Upper lobe of right lung (tissue), 1 donor: ENCODE data around the gene ZNF521. TPM values are rescaled to one million over a fixed set of nuclear protein-coding genes. Genes with fewer than 3 reads are reported as not detected.

Source experiments
- ATAC-seq: fragments of 200-7000 bp; cut with Tn5 transposase; one replicate; pipeline ENCODE4 v1.9.1; 2020; ENCODE audit warnings: mild to moderate bottlenecking, moderate library complexity
- DNase-seq: peaks from one replicate; pipeline ENCODE4 v3.0.0-alpha.2; 2020
- H3K27ac ChIP-seq: fragments of 200-600 bp; one replicate; pipeline ENCODE4 v1.8.0; 2022
- H3K27me3 ChIP-seq: fragments of 200-600 bp; one replicate; pipeline ENCODE4 v1.8.0; 2022; ENCODE audit warnings: mild to moderate bottlenecking
- H3K36me3 ChIP-seq: fragments of 200-600 bp; one replicate; pipeline ENCODE4 v1.8.0; 2022
- H3K4me1 ChIP-seq: fragments of 200-600 bp; one replicate; pipeline ENCODE4 v1.8.0; 2022
- H3K4me3 ChIP-seq: fragments of 200-600 bp; one replicate; pipeline ENCODE4 v1.8.0; 2022; ENCODE audit warnings: mild to moderate bottlenecking
- H3K9me3 ChIP-seq: fragments of 200-600 bp; one replicate; pipeline ENCODE4 v1.8.0; 2022
- intact Hi-C: fragments of 100-400 bp; cut with DNase I; formaldehyde crosslinking; loops from one replicate; pipeline ENCODE4 v1.11.0; 2022
- total RNA-seq: library from RNA; stranded (reverse); fragmentation: NEBNext Ultra II Directional; extraction: Animal tissue kit (Norgen Biotek cat#: 25700); gene quantifications from one replicate; pipeline ENCODE4 v1.2.1, GENCODE V29; 2021
- TF ChIP-seq, protein P1 (sequence below): fragments of 200-600 bp; IDR thresholded peaks from one replicate; pipeline ENCODE4 v1.8.0; 2022; ENCODE audit warnings: antibody characterized with exemption
- donor health status: DM: no; HTN: yes; CAD: no; lungs with severe emphysema.

Gene ZNF521
- total RNA-seq, 1 donor from 2014 or later: 25.0 TPM

DNA sequence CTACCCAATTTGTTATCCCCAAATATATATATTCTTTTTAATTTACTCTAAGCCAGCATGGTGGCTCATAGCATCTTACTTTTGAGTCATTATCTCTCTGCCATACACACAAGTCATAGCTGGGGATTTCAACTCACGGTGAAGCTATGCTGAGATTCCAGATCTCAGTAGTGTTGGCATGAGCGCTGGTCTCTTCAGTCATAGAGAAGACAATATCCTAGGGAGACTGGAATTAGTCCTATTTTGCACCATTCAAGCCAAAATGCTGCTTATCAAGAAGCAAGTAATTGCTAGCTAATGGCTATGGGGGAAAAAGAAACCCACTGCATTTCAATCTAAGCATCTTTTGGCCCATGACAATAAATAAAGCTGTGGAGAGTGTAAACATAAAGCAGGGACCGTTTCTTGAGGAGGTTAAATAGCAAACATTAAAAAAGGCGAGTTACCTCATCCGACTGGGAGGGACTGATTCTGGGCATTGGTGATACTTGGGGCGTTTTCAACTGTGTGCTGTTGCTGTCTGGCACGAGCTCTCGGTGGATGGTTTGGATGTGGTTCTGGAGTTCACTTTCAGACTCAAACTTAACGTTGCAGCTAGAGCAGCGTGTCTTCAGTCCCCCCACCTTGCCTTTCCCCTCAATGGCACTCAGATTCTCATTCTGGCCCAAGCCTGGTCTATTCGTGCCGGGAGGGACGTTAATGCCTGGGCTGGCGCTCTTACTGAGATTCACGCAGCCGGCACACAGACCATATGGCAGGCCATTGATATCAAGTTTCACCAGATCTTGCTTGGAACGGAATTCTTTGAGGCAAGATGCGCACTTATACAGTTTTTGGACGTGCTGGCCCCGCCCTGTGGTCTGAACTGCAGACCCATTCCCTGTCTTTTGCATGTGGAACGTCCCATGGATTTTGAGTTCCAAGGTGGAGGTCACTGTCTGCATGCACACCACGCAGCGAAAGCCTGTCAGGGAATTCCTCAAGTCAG, 127.8 kb downstream of the ZNF521 start:
- no peaks in the 10 kb centered on the region for H3K27me3 ChIP-seq
- no peak overlapping the region for H3K27ac ChIP-seq
- DNase-seq (no peak), ATAC-seq (no peak)
- no peaks in the 10 kb centered on the region for H3K9me3 ChIP-seq
- intact Hi-C loops: no loop called here
- TF ChIP-seq, protein P1, sequence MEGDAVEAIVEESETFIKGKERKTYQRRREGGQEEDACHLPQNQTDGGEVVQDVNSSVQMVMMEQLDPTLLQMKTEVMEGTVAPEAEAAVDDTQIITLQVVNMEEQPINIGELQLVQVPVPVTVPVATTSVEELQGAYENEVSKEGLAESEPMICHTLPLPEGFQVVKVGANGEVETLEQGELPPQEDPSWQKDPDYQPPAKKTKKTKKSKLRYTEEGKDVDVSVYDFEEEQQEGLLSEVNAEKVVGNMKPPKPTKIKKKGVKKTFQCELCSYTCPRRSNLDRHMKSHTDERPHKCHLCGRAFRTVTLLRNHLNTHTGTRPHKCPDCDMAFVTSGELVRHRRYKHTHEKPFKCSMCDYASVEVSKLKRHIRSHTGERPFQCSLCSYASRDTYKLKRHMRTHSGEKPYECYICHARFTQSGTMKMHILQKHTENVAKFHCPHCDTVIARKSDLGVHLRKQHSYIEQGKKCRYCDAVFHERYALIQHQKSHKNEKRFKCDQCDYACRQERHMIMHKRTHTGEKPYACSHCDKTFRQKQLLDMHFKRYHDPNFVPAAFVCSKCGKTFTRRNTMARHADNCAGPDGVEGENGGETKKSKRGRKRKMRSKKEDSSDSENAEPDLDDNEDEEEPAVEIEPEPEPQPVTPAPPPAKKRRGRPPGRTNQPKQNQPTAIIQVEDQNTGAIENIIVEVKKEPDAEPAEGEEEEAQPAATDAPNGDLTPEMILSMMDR: no peak
- H3K4me1 ChIP-seq: peaks cover 7% of the 10 kb centered on the region
- H3K36me3 ChIP-seq: peaks cover 4% of the 10 kb centered on the region
- no peak overlapping the region for H3K4me3 ChIP-seq

GRCh38 chr18:25223211-25223610, 128.8 kb downstream of the ZNF521 start:
- H3K4me1 ChIP-seq: peaks cover 2% of the 10 kb centered on the region
- peaks cover 4% of the 10 kb centered on the region for H3K36me3 ChIP-seq
- ATAC-seq: no peak
- H3K27me3 ChIP-seq: no peaks in the 10 kb centered on the region
- intact Hi-C loops: no loop called here
- H3K4me3 ChIP-seq: no peak overlapping the region
- DNase-seq: no peak
- TF ChIP-seq, protein P1: no peak
- H3K27ac ChIP-seq: no peak overlapping the region
- H3K9me3 ChIP-seq: no peaks in the 10 kb centered on the region

DNA sequence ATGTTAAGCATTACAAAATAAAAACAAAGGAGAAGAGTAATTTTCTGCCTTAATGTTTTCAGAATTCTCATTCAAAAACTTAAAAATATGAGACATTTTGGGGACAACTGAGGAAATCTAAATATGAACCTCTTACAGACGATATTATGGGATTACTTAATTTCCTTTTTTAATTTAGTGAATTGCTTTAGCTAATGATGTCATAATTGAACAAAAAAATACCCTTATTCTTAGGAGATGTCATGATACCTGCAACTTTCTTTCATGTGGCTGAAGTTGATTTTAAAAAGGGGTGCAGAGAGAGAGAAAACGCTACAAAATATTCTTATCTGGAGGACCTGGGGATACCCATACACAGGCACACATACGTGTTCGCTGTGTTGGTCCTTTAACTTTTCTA, 129.3 kb downstream of the ZNF521 start:
- H3K27me3 ChIP-seq: no peaks in the 10 kb centered on the region
- TF ChIP-seq, protein P1: no peak
- ATAC-seq (no peak), DNase-seq (no peak)
- H3K36me3 ChIP-seq: peaks cover 4% of the 10 kb centered on the region
- H3K9me3 ChIP-seq: no peaks in the 10 kb centered on the region
- H3K4me3 ChIP-seq: no peak overlapping the region
- no peak overlapping the region for H3K27ac ChIP-seq
- intact Hi-C loops: no loop called here
- no peaks in the 10 kb centered on the region for H3K4me1 ChIP-seq

- DNase-seq (no peak), ATAC-seq (no peak)
- Histone ChIP-seq H3K4me3 (no peak overlapping the region), H3K36me3 (no peaks in the 10 kb centered on the region), H3K27me3 (no peaks in the 10 kb centered on the region), H3K9me3 (no peaks in the 10 kb centered on the region), H3K27ac (no peak overlapping the region), H3K4me1 (no peaks in the 10 kb centered on the region)
- intact Hi-C loops: no loop called here
- TF ChIP-seq, protein P1: no peak
These were observed 141.3 kb downstream of the ZNF521 start for GRCh38 chr18:25210622-25211021.

DNA sequence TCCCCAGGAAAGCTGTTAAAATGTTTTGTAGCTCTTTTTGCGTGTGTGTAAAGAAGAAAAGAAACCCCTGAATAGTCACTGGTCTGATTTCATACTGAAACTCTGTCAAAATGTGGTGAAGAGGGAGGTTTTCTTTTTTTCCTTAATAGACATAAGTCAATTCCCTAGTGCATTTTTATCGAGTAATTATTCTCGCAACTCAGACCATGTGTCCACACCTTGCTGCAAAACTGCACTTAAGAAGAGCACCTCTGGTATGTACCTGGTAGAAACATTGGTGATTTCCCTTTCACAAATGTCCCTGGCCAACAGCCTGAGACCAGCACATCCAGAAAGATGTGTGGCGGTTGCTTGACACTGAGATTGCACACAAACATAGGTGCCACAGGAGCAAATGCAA, 159.9 kb downstream of the ZNF521 start:
- H3K4me3 ChIP-seq: no peak overlapping the region
- no peaks in the 10 kb centered on the region for H3K27me3 ChIP-seq
- TF ChIP-seq, protein P1: no peak
- DNase-seq: no peak
- no peak for ATAC-seq
- no peaks in the 10 kb centered on the region for H3K9me3 ChIP-seq
- H3K27ac ChIP-seq: no peak overlapping the region
- no peaks in the 10 kb centered on the region for H3K4me1 ChIP-seq
- intact Hi-C loops: no loop called here
- H3K36me3 ChIP-seq: no peaks in the 10 kb centered on the region
